K562 (cell line): ENCODE measurements around the gene SMIM3.
"Not testable (repeated sequence)": the region's sequence is repeated elsewhere in the genome, so short reads cannot be mapped to it uniquely, and the experiment has no call there.

Source experiments
- CBX5 ChIP-seq: IDR thresholded peaks from 2 replicates; pipeline ENCODE4 v1.6.1; 2014; ENCODE audit warnings: low read depth, borderline replicate concordance
- CTCF ChIP-seq, 3 experiments: IDR thresholded peaks in 2 of 3; conservative IDR thresholded peaks in 1 of 3; 2 replicates each; pipeline ENCODE4 v1.5.1; 2011 to 2012; ENCODE audit warnings: low read length in 3 of 3, mild to moderate bottlenecking in 3 of 3, control low read depth in 2 of 3, improper control_type of control experiment in 1 of 3, inconsistent platforms in 1 of 3, low read depth in 1 of 3, mixed read lengths in 1 of 3, moderate library complexity in 1 of 3; ENCODE audit not compliant: insufficient read depth in 2 of 3
- EZH2 ChIP-seq: IDR thresholded peaks from 2 replicates; pipeline ENCODE4 v1.6.1; 2012; ENCODE audit warnings: low read depth, mild to moderate bottlenecking, inconsistent platforms, low read length, borderline replicate concordance
- HMG20B ChIP-seq: fragments of 250-450 bp; sonication (Bioruptor Pico); IDR thresholded peaks from 2 replicates; pipeline ENCODE4 v1.5.0; 2021; ENCODE audit warnings: mild to moderate bottlenecking

GRCh38 chr5:150846308-150846653 lies 67.7 kb downstream of the SMIM3 start, which contains the start of gene IRGM:
- TF ChIP-seq CTCF (IDR thresholded peaks at IDR 0.05 in 2 of 3, conservative IDR thresholded peaks at IDR 0.05 in 1 of 3; ENCODE audit: insufficient read depth in 2 of 3, low read depth in 1 of 3, low read length in 3 of 3); EZH2; CBX5; HMG20B (CRISPR knock-in tag): not testable (repeated sequence)
